ENCODE measurements around the gene CRELD2.
A peak's percentile ranks its signal among the peaks of the same experiment; 100 is the strongest.

The CRELD2 gene

GRCh38 chr22:49900441-49901230 lies 17.8 kb upstream of the CRELD2 start:
- CTCF ChIA-PET, result no interaction called here
- TF ChIP-seq FOXK2 (IDR thresholded peaks at IDR 0.05), result no peak
- no peak for TF ChIP-seq PKNOX1 (IDR thresholded peaks at IDR 0.05)
- TF ChIP-seq ELF4 (IDR thresholded peaks at IDR 0.05), result no peak
- no peak for TF ChIP-seq FOXA1 (IDR thresholded peaks at IDR 0.05)
- TF ChIP-seq L3MBTL2 (conservative IDR thresholded peaks at IDR 0.05), result no peak
- TF ChIP-seq TARDBP (IDR thresholded peaks at IDR 0.05), result no peak
- no peak for TF ChIP-seq LEF1 (IDR thresholded peaks at IDR 0.05; ENCODE audit: borderline replicate concordance)
- TF ChIP-seq SP1 (IDR thresholded peaks at IDR 0.05), result no peak
- TF ChIP-seq FOXM1 (IDR thresholded peaks at IDR 0.05; ENCODE audit: borderline replicate concordance), result no peak
- TF ChIP-seq ZNF384 (IDR thresholded peaks at IDR 0.05), result no peak
- DNase-seq (ENCODE audit: extremely low spot score), result no peak
- POLR2A ChIA-PET, result interaction anchor here (0.9 kb wide), 1 partner anchor 19 kb away, joined by 3 read pairs; no protein-coding TSS in a partner anchor

- no peak for DNase-seq (ENCODE audit: extremely low spot score)
- ChIA-PET POLR2A (no interaction called here), CTCF (no interaction called here)
- TF ChIP-seq TARDBP (IDR thresholded peaks at IDR 0.05), result peak; percentile 83
- no peak for TF ChIP-seq BHLHE40 (IDR thresholded peaks at IDR 0.05; ENCODE audit: borderline replicate concordance)
These were observed 17.0 kb upstream of the CRELD2 start for GRCh38 chr22:49901457-49901856.

GRCh38 chr22:49903322-49904039 lies 15.0 kb upstream of the CRELD2 start:
- ChIA-PET CTCF (no interaction called here), POLR2A (no interaction called here)
- TF ChIP-seq HDGF (IDR thresholded peaks at IDR 0.05; ENCODE audit: borderline replicate concordance), result no peak
- TF ChIP-seq FOXK2 (IDR thresholded peaks at IDR 0.05), result no peak
- TF ChIP-seq SP1 (IDR thresholded peaks at IDR 0.05), result no peak
- no peak for TF ChIP-seq ARNT (IDR thresholded peaks at IDR 0.05)
- TF ChIP-seq NFRKB (IDR thresholded peaks at IDR 0.05), result no peak
- no peak for TF ChIP-seq ZNF384 (IDR thresholded peaks at IDR 0.05)
- no peak for TF ChIP-seq L3MBTL2 (conservative IDR thresholded peaks at IDR 0.05)
- DNase-seq (ENCODE audit: extremely low spot score), result no peak

GRCh38 chr22:49904040-49904369 lies 14.4 kb upstream of the CRELD2 start:
- TF ChIP-seq L3MBTL2 (conservative IDR thresholded peaks at IDR 0.05) (no peak), FOXK2 (IDR thresholded peaks at IDR 0.05) (no peak), HDGF (IDR thresholded peaks at IDR 0.05; ENCODE audit: borderline replicate concordance) (no peak), SP1 (IDR thresholded peaks at IDR 0.05) (no peak), TARDBP (IDR thresholded peaks at IDR 0.05) (no peak), LEF1 (IDR thresholded peaks at IDR 0.05; ENCODE audit: borderline replicate concordance) (no peak), NFRKB (IDR thresholded peaks at IDR 0.05) (no peak), ARNT (IDR thresholded peaks at IDR 0.05) (no peak), BHLHE40 (IDR thresholded peaks at IDR 0.05; ENCODE audit: borderline replicate concordance) (no peak), SUZ12 (IDR thresholded peaks at IDR 0.05) (no peak), FOXM1 (IDR thresholded peaks at IDR 0.05; ENCODE audit: borderline replicate concordance) (no peak), CTBP1 (IDR thresholded peaks at IDR 0.05; ENCODE audit: borderline replicate concordance) (no peak), ELF4 (IDR thresholded peaks at IDR 0.05) (no peak), FOXA1 (IDR thresholded peaks at IDR 0.05) (no peak)
- POLR2A ChIA-PET, result no interaction called here
- no peak for DNase-seq (ENCODE audit: extremely low spot score)
- CTCF ChIA-PET, result no interaction called here

- TF ChIP-seq NFRKB (IDR thresholded peaks at IDR 0.05), result no peak
- TF ChIP-seq PKNOX1 (IDR thresholded peaks at IDR 0.05), result no peak
- TF ChIP-seq FOXM1 (IDR thresholded peaks at IDR 0.05; ENCODE audit: borderline replicate concordance), result no peak
- no peak for TF ChIP-seq TARDBP (IDR thresholded peaks at IDR 0.05)
- TF ChIP-seq HDGF (IDR thresholded peaks at IDR 0.05; ENCODE audit: borderline replicate concordance), result no peak
- no peak for TF ChIP-seq SP1 (IDR thresholded peaks at IDR 0.05)
- TF ChIP-seq CTBP1 (IDR thresholded peaks at IDR 0.05; ENCODE audit: borderline replicate concordance), result no peak
- TF ChIP-seq FOXK2 (IDR thresholded peaks at IDR 0.05), result no peak
- TF ChIP-seq LEF1 (IDR thresholded peaks at IDR 0.05; ENCODE audit: borderline replicate concordance), result no peak
- no peak for TF ChIP-seq ELF4 (IDR thresholded peaks at IDR 0.05)
- TF ChIP-seq ARNT (IDR thresholded peaks at IDR 0.05), result no peak
- TF ChIP-seq L3MBTL2 (conservative IDR thresholded peaks at IDR 0.05), result no peak
- POLR2A ChIA-PET, result no interaction called here
- CTCF ChIA-PET, result no interaction called here
- no peak for DNase-seq (ENCODE audit: extremely low spot score)
These were observed 13.0 kb upstream of the CRELD2 start for GRCh38 chr22:49905465-49905864.

GRCh38 chr22:49906071-49906798 lies 12.2 kb upstream of the CRELD2 start:
- no peak for DNase-seq (ENCODE audit: extremely low spot score)
- ChIA-PET POLR2A (no interaction called here), CTCF (no interaction called here)
- TF ChIP-seq TARDBP (IDR thresholded peaks at IDR 0.05) (no peak), LEF1 (IDR thresholded peaks at IDR 0.05; ENCODE audit: borderline replicate concordance) (no peak), FOXA1 (IDR thresholded peaks at IDR 0.05) (no peak), FOXM1 (IDR thresholded peaks at IDR 0.05; ENCODE audit: borderline replicate concordance) (no peak), PKNOX1 (IDR thresholded peaks at IDR 0.05) (no peak), ELF4 (IDR thresholded peaks at IDR 0.05) (no peak), HDGF (IDR thresholded peaks at IDR 0.05; ENCODE audit: borderline replicate concordance) (no peak), NFRKB (IDR thresholded peaks at IDR 0.05) (no peak), SUZ12 (IDR thresholded peaks at IDR 0.05) (no peak), L3MBTL2 (conservative IDR thresholded peaks at IDR 0.05) (no peak), SP1 (IDR thresholded peaks at IDR 0.05) (no peak), ZNF384 (IDR thresholded peaks at IDR 0.05) (no peak)
